Endothelial cell of umbilical vein (primary cell): ENCODE data around the gene TPMT. TPM values are rescaled to one million over a fixed set of nuclear protein-coding genes. Genes with fewer than 3 reads are reported as not detected.

Experiments used
- BruUV-seq: library from RNA; stranded (reverse); fragments of 400-500 nt; replicated peaks from 2 replicates; lab custom pipeline; 2021; lab: Mats Ljungman, UMichigan
- CTCF ChIA-PET: fragments of 300-600, 350-600 bp; sonication (Branson Sonifier 250); formaldehyde crosslinking; loops from one replicate; lab custom pipeline; 2021; ENCODE audit warnings: antibody characterized with exemption, inconsistent platforms; lab: Charles Lee
- POLR2A ChIA-PET: fragments of 300-600, 350-600 bp; sonication (Branson Sonifier 250); formaldehyde crosslinking; loops from one replicate; lab custom pipeline; 2021; ENCODE audit warnings: antibody characterized with exemption, inconsistent platforms; lab: Charles Lee
- DNase-seq: peaks from one replicate; pipeline ENCODE4 v3.0.0-alpha.2; 2011; ENCODE audit warnings: low read depth, low spot score
- FAIRE-seq: peaks from 2 replicates; lab custom pipeline; 2011; peaks lifted over from hg19 to GRCh38; lab: Jason Lieb, UNC
- H2AFZ ChIP-seq: 2 replicates; pipeline ENCODE4 v1.6.0; 2012; ENCODE audit warnings: low read depth, low read length, control low read depth, inconsistent platforms
- H3K27ac ChIP-seq: 2 replicates; pipeline ENCODE4 v1.5.1; 2011; ENCODE audit warnings: low read depth, mild to moderate bottlenecking, control low read depth, low read length, moderate library complexity; ENCODE audit not compliant: insufficient read depth
- H3K27me3 ChIP-seq, 2 experiments: 2 replicates each; pipeline versions ENCODE4 v1.6.0 to v1.6.1; 2011; ENCODE audit warnings: low read length in 2 of 2, mixed read lengths in 1 of 2; ENCODE audit not compliant: control insufficient read depth in 2 of 2, insufficient read depth in 2 of 2
- H3K36me3 ChIP-seq, 2 experiments: 2 replicates in 1 of 2; 3 replicates in 1 of 2; pipeline ENCODE4 v1.5.1; 2011; ENCODE audit warnings: low read length in 2 of 2, mild to moderate bottlenecking in 1 of 2, moderate library complexity in 1 of 2; ENCODE audit not compliant: control insufficient read depth in 2 of 2, insufficient read depth in 2 of 2; ENCODE audit errors: extremely low read depth in 1 of 2
- H3K4me1 ChIP-seq: 3 replicates; pipeline ENCODE4 v1.5.1; 2011; ENCODE audit warnings: mild to moderate bottlenecking, low read length; ENCODE audit not compliant: control insufficient read depth, insufficient read depth; ENCODE audit errors: extremely low read depth
- H3K4me2 ChIP-seq: 2 replicates; pipeline ENCODE4 v1.6.1; 2011; ENCODE audit warnings: low read length, control low read depth, mixed read lengths; ENCODE audit not compliant: insufficient read depth
- H3K4me3 ChIP-seq, 3 experiments: fragments of 200-600 bp in 1 of 3; sonication (generic), shearing (Covaris generic) in 1 of 3; replicated peaks in 1 of 3; 2 replicates each; pipeline ENCODE4 v1.5.1; 2011 to 2016; ENCODE audit warnings: control low read depth in 3 of 3, low read length in 3 of 3, mild to moderate bottlenecking in 2 of 3, inconsistent platforms in 1 of 3, low read depth in 1 of 3, moderate library complexity in 1 of 3; ENCODE audit not compliant: insufficient read depth in 1 of 3
- H3K79me2 ChIP-seq: 2 replicates; pipeline ENCODE4 v1.6.0; 2012; ENCODE audit warnings: low read length, inconsistent platforms; ENCODE audit not compliant: control insufficient read depth, insufficient read depth
- H3K9ac ChIP-seq: replicated peaks from 2 replicates; pipeline ENCODE3; 2011; ENCODE audit warnings: low read length, control low read depth; ENCODE audit not compliant: insufficient read depth; ENCODE audit errors: extremely low read depth
- H3K9me1 ChIP-seq: replicated peaks from 3 replicates; pipeline ENCODE4 v1.6.0; 2011; ENCODE audit warnings: mild to moderate bottlenecking, low read length; ENCODE audit not compliant: control insufficient read depth, insufficient read depth; ENCODE audit errors: extremely low read depth
- H3K9me3 ChIP-seq: replicated peaks from 2 replicates; pipeline ENCODE4 v1.5.1; 2012; ENCODE audit warnings: low read length, inconsistent platforms; ENCODE audit not compliant: control insufficient read depth, insufficient read depth
- H4K20me1 ChIP-seq: replicated peaks from 2 replicates; pipeline ENCODE3; 2011; ENCODE audit warnings: mild to moderate bottlenecking, low read length; ENCODE audit not compliant: control insufficient read depth, insufficient read depth; ENCODE audit errors: extremely low read depth
- CTCF ChIP-seq, 2 donors: IDR thresholded peaks; 1 replicate in 1 of 2; 2 replicates in 1 of 2; pipeline ENCODE4 v1.5.1; 2011; ENCODE audit warnings: low read length in 2 of 2, mild to moderate bottlenecking in 2 of 2, moderate library complexity in 2 of 2, control low read depth in 1 of 2, inconsistent platforms in 1 of 2, low read depth in 1 of 2; ENCODE audit not compliant: insufficient read depth in 1 of 2; ENCODE audit errors: extremely low read depth in 1 of 2
- EZH2 ChIP-seq: IDR thresholded peaks from 2 replicates; pipeline ENCODE4 v1.6.1; 2012; ENCODE audit warnings: borderline replicate concordance, low read depth, mild to moderate bottlenecking, moderate library complexity, low read length, inconsistent platforms; ENCODE audit not compliant: severe bottlenecking
- FOS ChIP-seq: IDR thresholded peaks from 2 replicates; pipeline ENCODE4 v1.6.1; 2011; ENCODE audit warnings: mild to moderate bottlenecking, low read length, moderate library complexity, borderline replicate concordance; ENCODE audit not compliant: insufficient read depth
- JUN ChIP-seq: IDR thresholded peaks from 2 replicates; pipeline ENCODE4 v1.6.1; 2011; ENCODE audit warnings: borderline replicate concordance, low read depth; ENCODE audit not compliant: insufficient read length, insufficient read depth
- MAX ChIP-seq: IDR thresholded peaks from 2 replicates; pipeline ENCODE4 v1.6.1; 2011; ENCODE audit not compliant: insufficient read depth, insufficient read length
- POLR2A ChIP-seq: IDR thresholded peaks from 2 replicates; pipeline ENCODE4 v1.6.1; 2012; ENCODE audit warnings: low read depth, mild to moderate bottlenecking, control low read depth, low read length
- POLR2AphosphoS5 ChIP-seq: IDR thresholded peaks from 2 replicates; pipeline ENCODE4 v1.6.1; 2012; ENCODE audit warnings: low read depth, mild to moderate bottlenecking, control low read depth, low read length, moderate library complexity; ENCODE audit not compliant: insufficient read depth
- dilution Hi-C: fragments of 300-500 bp; cut with MboI; formaldehyde crosslinking; loops from one replicate; pipeline ENCODE4 v1.15.0; 2019; ENCODE audit warnings: low sequenced_read_pairs; ENCODE audit not compliant: extremely low pct_ligation_motif_present
- intact Hi-C: fragments of 100-400 bp; cut with micrococcal nuclease; formaldehyde crosslinking; loops from one replicate; pipeline ENCODE4 v1.10.0; 2022
- polyA plus RNA-seq, 4 experiments: library from polyadenylated mRNA; depleted of rRNA in 3 of 4; stranded (reverse) in 3 of 4; unstranded in 1 of 4; fragments of >200 nt; gene quantifications; 2 replicates each; pipeline versions ENCODE4 v1.2.1 to v1.2.3, GENCODE V29; 2011 to 2012; ENCODE audit warnings: missing spikeins in 1 of 4
- total RNA-seq: library from RNA; stranded (reverse); gene quantifications from 2 replicates; pipeline ENCODE4 v1.2.3, GENCODE V29; 2021

Gene TPMT
- total and polyA plus RNA-seq, 2 donors (not counting 3 experiments of a cell fraction or from before 2014, with no cell fraction given): 6.5 to 11.1 TPM

GRCh38 chr6:18186033-18186432, 31.2 kb upstream of the TPMT start:
- Histone ChIP-seq H2AFZ (no peak overlapping the region), H3K9me3 (no peaks in the 10 kb centered on the region), H4K20me1 (no peaks in the 10 kb centered on the region), H3K9ac (no peak overlapping the region), H3K4me1 (no peaks in the 10 kb centered on the region), H3K9me1 (no peaks in the 10 kb centered on the region), H3K4me2 (no peak overlapping the region), H3K27ac (no peak overlapping the region), H3K79me2 (no peaks in the 10 kb centered on the region), H3K36me3 (no peaks in the 10 kb centered on the region), H3K4me3 (no peak overlapping the region), H3K27me3 (no peaks in the 10 kb centered on the region)
- ChIA-PET POLR2A (no interaction called here), CTCF (no interaction called here)
- FAIRE-seq (no peak), DNase-seq (peak; percentile 21)
- dilution Hi-C loops (no loop called here), intact Hi-C loops (no loop called here)
- BruUV-seq: no TSS peak
- TF ChIP-seq POLR2A (no peak), EZH2 (no peak), POLR2AphosphoS5 (no peak), JUN (no peak), MAX (no peak), FOS (no peak), CTCF (IDR thresholded peaks at IDR 0.05; ENCODE audit: extremely low read depth in 1 of 2, insufficient read depth in 1 of 2, low read depth in 1 of 2, low read length in 2 of 2) (no peak)
